Measurements from ENCODE around the gene SLC44A5. TPM values are rescaled to one million over a fixed set of nuclear protein-coding genes. Genes with fewer than 3 reads are reported as not detected.

The SLC44A5 gene
- total RNA-seq, 1 experiment from 2014 or later = 0.80 TPM

GRCh38 chr1:75554181-75554580, 56.7 kb downstream of the SLC44A5 start:
- Histone ChIP-seq H3K36me3 (ENCODE audit: insufficient read depth, low read length, poor library complexity, severe bottlenecking) (no peaks in the 10 kb centered on the region), H3K4me3 (ENCODE audit: low read depth, low read length, poor library complexity, severe bottlenecking) (no peak overlapping the region), H3K4me1 (ENCODE audit: insufficient read depth, low read length, poor library complexity, severe bottlenecking) (no peaks in the 10 kb centered on the region), H3K9me3 (ENCODE audit: low read depth, low read length, poor library complexity, severe bottlenecking) (no peaks in the 10 kb centered on the region), H3K27me3 (replicated peaks; ENCODE audit: insufficient read depth, low read depth, low read length, poor library complexity) (no peaks in the 10 kb centered on the region), H3K27ac (ENCODE audit: low read depth, low read length, poor library complexity, severe bottlenecking) (no peak overlapping the region)
- intact Hi-C loops (cut with micrococcal nuclease; ENCODE audit: unreplicated experiment) = no loop called here
- TF ChIP-seq CTCF (conservative IDR thresholded peaks at IDR 0.05; ENCODE audit: low read depth, low read length) (no peak), EZH2 (IDR thresholded peaks at IDR 0.05; ENCODE audit: borderline replicate concordance, low read depth, low read length, poor library complexity, severe bottlenecking) (no peak)
- no peak for DNase-seq (ENCODE audit: low spot score)
- BruUV-seq (replicated peaks) = no TSS peak
- ChIA-PET CTCF (no interaction called here), POLR2A (ENCODE audit: low non-redundant PET) (interaction anchor here (0.5 kb wide), 1 partner anchor 866 kb away, joined by 4 read pairs; no protein-coding TSS in a partner anchor)

- no TSS peak for BruUV-seq (replicated peaks)
- Histone ChIP-seq H3K4me3 (ENCODE audit: low read depth, low read length, poor library complexity, severe bottlenecking) (no peak overlapping the region), H3K9me3 (ENCODE audit: low read depth, low read length, poor library complexity, severe bottlenecking) (no peaks in the 10 kb centered on the region), H3K4me1 (ENCODE audit: insufficient read depth, low read length, poor library complexity, severe bottlenecking) (no peaks in the 10 kb centered on the region), H3K27me3 (replicated peaks; ENCODE audit: insufficient read depth, low read depth, low read length, poor library complexity) (no peaks in the 10 kb centered on the region), H3K27ac (ENCODE audit: low read depth, low read length, poor library complexity, severe bottlenecking) (no peak overlapping the region), H3K36me3 (ENCODE audit: insufficient read depth, low read length, poor library complexity, severe bottlenecking) (no peaks in the 10 kb centered on the region)
- intact Hi-C loops (cut with micrococcal nuclease; ENCODE audit: unreplicated experiment) = no loop called here
- CTCF ChIA-PET = no interaction called here
- TF ChIP-seq EZH2 (IDR thresholded peaks at IDR 0.05; ENCODE audit: borderline replicate concordance, low read depth, low read length, poor library complexity, severe bottlenecking) = no peak
- TF ChIP-seq CTCF (conservative IDR thresholded peaks at IDR 0.05; ENCODE audit: low read depth, low read length) = no peak
- DNase-seq (ENCODE audit: low spot score) = no peak
- POLR2A ChIA-PET (ENCODE audit: low non-redundant PET) = no interaction called here
These were observed 60.4 kb downstream of the SLC44A5 start for GRCh38 chr1:75550559-75550958.

GRCh38 chr1:75548721-75549480, 62.0 kb downstream of the SLC44A5 start:
- no peak for DNase-seq (ENCODE audit: low spot score)
- Histone ChIP-seq H3K4me1 (ENCODE audit: insufficient read depth, low read length, poor library complexity, severe bottlenecking) (no peaks in the 10 kb centered on the region), H3K36me3 (ENCODE audit: insufficient read depth, low read length, poor library complexity, severe bottlenecking) (no peaks in the 10 kb centered on the region), H3K27me3 (replicated peaks; ENCODE audit: insufficient read depth, low read depth, low read length, poor library complexity) (no peaks in the 10 kb centered on the region), H3K27ac (ENCODE audit: low read depth, low read length, poor library complexity, severe bottlenecking) (no peak overlapping the region), H3K4me3 (ENCODE audit: low read depth, low read length, poor library complexity, severe bottlenecking) (no peak overlapping the region), H3K9me3 (ENCODE audit: low read depth, low read length, poor library complexity, severe bottlenecking) (no peaks in the 10 kb centered on the region)
- no TSS peak for BruUV-seq (replicated peaks)
- ChIA-PET CTCF (no interaction called here), POLR2A (ENCODE audit: low non-redundant PET) (no interaction called here)
- no peak for TF ChIP-seq EZH2 (IDR thresholded peaks at IDR 0.05; ENCODE audit: borderline replicate concordance, low read depth, low read length, poor library complexity, severe bottlenecking)
- TF ChIP-seq CTCF (conservative IDR thresholded peaks at IDR 0.05; ENCODE audit: low read depth, low read length) = no peak
- intact Hi-C loops (cut with micrococcal nuclease; ENCODE audit: unreplicated experiment) = no loop called here
